Jurkat, Clone E6-1 (cell line): Measurements from ENCODE around the gene TOP2A. TPM values are rescaled to one million over a fixed set of nuclear protein-coding genes. Genes with fewer than 3 reads are reported as not detected.
A peak's percentile ranks its signal among the peaks of the same experiment; 100 is the strongest.

Source experiments
- DNase-seq: peaks from one replicate; pipeline ENCODE4 v3.0.0-alpha.2; 2011; ENCODE audit warnings: low read depth, low spot score
- H3K4me3 ChIP-seq: 2 replicates; pipeline ENCODE4 v1.5.1; 2011; ENCODE audit warnings: mild to moderate bottlenecking, low read length, control low read depth, moderate library complexity
- polyA plus RNA-seq: library from polyadenylated mRNA; unstranded; fragments of >200 nt; gene quantifications from one replicate; pipeline ENCODE4 v1.2.1, GENCODE V29; 2012; ENCODE audit warnings: missing spikeins; ENCODE audit not compliant: insufficient read length, insufficient read depth

Gene TOP2A
- polyA plus RNA-seq, result 231 TPM

DNA sequence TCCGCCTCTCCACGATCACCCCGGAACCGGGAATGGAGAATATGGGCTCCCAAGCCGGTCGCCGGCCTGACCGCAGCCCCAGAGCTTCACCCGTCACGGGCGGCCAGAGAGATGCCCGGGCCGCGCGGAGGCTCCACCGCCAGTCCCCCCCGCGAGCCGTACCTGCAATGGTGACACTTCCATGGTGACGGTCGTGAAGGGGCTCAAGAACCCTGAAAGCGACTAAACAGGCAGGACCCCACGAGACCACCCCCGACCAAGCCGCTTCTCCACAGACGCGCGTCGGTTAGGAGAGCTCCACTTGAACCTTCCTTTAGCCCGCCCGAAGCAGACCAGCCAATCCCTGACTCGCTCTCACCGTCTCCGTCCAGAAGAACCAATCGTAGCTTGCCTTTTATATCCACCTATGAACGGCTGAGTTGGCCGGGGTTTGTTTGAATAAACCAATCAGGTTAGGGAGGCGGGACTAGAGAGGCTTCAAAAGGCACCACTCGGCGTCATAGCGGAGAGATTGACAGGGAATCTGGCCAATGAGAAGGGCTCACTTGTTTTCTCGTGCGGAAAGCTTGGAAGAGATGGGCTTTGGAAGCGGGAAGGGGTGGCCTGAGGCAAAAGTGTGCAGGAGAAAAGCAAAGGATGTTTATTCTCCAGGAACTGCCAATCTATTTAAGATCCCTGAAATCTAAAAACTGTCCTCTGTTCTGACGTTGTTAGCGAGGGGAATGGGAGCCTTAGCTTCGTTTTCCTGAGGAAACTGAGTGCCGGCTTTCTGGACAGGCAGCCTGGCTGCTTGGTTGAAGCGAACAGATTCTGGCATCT lies at the start of gene TOP2A:
TOP2A (minus strand) TSS at position 288 of the 819 bp plus-strand sequence; CDS start at position 183, 105 bp downstream.
- peak within 1 kb of the TSS; percentile 97 for H3K4me3 ChIP-seq
- peak; percentile 100 for DNase-seq

GRCh38 chr17:40467281-40467867 lies 49.7 kb upstream of the TOP2A start:
- no peak for DNase-seq
- no peak overlapping the region for H3K4me3 ChIP-seq

GRCh38 chr17:40466298-40466971 lies 48.7 kb upstream of the TOP2A start:
- no peak for DNase-seq
- no peak overlapping the region for H3K4me3 ChIP-seq

DNA sequence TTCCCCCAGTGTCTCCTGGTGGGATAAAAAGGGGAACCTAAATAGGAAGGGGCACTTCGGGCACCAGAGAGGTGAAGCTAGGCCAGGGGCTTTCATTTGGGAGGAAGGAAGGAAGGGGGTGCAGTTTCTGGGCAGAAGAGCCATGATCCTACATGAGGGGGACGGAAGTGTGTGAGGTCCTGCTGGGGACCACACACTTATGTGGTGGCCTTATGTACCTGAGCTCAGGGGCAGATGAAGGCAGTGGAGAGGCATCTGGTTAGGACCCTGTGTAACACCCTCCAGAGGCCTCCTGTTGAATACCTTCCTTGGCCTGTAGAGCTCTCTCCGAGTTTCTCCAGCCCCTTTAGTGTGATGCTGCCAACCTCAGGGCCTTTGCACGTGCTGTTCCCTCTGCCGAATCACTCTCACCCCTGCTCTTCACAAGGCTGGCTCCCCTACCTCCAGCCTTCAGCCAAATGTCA lies 46.7 kb upstream of the TOP2A start:
- no peak for DNase-seq
- no peak overlapping the region for H3K4me3 ChIP-seq

DNA sequence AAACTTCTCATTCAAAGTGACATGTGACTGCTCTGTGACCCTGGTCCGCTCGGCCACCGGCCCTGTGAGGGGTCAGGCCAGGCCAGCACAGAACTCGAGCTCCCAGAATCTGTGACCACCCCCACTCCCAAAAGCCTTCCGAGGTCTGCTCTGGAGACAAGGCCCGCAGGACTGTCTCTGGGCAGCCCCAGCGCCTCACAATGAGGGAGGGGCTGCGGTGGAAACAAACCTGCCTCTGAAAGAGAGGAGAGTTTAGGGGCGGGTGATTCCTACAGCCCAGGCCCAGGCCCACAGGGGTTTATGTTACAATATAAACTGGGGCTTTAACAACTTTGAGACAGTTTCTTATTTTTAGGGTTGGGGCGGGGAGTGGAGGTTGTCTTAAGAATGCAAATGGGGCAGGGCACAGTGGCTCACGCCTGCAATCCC lies 45.4 kb upstream of the TOP2A start:
- no peak for DNase-seq
- no peak overlapping the region for H3K4me3 ChIP-seq

GRCh38 chr17:40462343-40463121 lies 44.8 kb upstream of the TOP2A start:
- no peak overlapping the region for H3K4me3 ChIP-seq
- DNase-seq, result no peak

- no peak overlapping the region for H3K4me3 ChIP-seq
These were observed 44.1 kb upstream of the TOP2A start for GRCh38 chr17:40461732-40462342.

DNA sequence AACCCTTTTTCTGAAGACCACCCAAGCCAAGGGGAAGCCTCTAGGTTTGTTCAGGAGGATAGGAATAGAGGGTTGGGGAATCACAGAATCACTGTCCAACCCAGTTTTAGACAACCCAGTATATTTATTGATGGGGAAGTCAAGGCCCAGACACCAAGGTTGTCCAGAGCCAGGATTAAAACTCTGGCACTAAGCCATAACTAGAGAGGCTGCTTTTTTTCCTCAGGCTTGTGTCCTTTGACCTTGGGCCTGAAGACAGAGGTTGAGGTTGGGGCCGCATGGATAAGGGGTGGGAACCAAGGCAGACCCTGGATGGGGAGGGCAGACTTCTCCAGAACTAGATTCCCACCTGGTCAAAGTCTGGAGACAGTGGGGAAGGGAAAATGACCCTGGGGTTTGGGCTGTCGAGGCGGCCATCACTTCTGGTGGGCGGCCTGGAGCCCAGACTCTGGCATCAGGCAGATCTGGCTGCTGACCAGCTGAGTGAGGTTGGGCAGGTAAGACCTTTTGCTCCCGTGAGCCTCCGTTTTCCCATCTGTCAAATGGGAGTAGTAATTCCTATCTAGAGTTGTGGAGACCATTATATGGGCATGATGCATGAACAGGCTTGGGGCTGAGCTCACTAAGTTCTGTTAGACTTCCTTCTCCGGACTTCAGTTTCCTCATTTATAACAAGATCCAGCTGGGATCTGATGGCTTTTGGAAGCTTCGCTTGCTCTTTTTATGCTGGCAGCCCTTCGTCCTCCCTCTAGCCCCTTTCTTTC lies 43.5 kb upstream of the TOP2A start:
- no peak overlapping the region for H3K4me3 ChIP-seq
- no peak for DNase-seq

More at GRCh38 chr17:40461732-40462342, 44.1 kb upstream of the TOP2A start:
- no peak for DNase-seq

GRCh38 chr17:40460604-40460967 lies 42.9 kb upstream of the TOP2A start:
- H3K4me3 ChIP-seq, result no peak overlapping the region
- DNase-seq, result no peak

- DNase-seq, result no peak
- H3K4me3 ChIP-seq, result no peak overlapping the region
These were observed 42.2 kb upstream of the TOP2A start for GRCh38 chr17:40459636-40460603.

GRCh38 chr17:40458851-40459482 lies 41.3 kb upstream of the TOP2A start:
- H3K4me3 ChIP-seq, result no peak overlapping the region
- no peak for DNase-seq

- no peak overlapping the region for H3K4me3 ChIP-seq
- no peak for DNase-seq
These were observed 40.5 kb upstream of the TOP2A start for GRCh38 chr17:40457964-40458791.

DNA sequence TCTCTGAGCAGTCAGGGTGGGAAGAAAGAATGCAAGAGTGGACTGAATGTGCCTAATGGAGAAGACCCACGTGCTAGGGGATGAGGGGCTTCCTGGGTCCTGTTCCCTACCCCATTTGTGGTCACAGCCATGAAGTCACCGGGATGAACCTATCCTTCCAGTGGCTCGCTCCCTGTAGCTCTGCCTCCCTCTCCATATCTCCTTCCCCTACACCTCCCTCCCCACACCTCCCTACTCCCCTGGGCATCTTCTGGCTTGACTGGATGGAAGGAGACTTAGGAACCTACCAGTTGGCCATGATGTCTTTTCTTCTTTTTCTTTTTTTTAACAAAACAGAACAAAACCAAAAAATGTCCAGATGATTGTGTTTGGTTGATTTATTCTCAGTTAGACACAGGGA lies 39.7 kb upstream of the TOP2A start:
- no peak overlapping the region for H3K4me3 ChIP-seq
- DNase-seq, result no peak

DNA sequence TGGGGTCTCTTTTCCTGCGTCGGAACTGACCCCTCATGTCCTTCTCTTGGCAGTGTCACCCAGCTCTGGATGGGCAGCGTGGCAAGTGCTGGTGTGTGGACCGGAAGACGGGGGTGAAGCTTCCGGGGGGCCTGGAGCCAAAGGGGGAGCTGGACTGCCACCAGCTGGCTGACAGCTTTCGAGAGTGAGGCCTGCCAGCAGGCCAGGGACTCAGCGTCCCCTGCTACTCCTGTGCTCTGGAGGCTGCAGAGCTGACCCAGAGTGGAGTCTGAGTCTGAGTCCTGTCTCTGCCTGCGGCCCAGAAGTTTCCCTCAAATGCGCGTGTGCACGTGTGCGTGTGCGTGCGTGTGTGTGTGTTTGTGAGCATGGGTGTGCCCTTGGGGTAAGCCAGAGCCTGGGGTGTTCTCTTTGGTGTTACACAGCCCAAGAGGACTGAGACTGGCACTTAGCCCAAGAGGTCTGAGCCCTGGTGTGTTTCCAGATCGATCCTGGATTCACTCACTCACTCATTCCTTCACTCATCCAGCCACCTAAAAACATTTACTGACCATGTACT lies 38.8 kb upstream of the TOP2A start:
- no peak overlapping the region for H3K4me3 ChIP-seq
- DNase-seq, result no peak

DNA sequence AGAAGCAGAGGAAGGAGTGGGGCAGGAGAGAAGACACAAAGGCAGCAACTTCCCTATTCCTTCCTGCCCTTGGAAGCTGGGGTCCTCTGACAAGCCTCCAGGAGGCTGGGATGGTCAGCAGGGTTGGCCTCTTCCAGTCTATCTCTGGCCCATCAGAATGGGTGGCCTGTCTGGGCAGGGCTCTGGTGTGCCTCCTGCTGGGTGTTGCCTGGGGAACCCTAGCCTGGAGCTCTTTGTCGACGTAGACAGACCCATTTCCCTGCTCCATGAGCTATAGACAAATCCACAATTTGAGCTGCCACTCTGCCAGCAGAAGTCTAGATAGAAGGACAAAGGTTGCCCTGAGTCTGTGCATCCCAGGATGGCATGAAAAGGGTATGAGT lies 36.9 kb upstream of the TOP2A start:
- DNase-seq, result no peak
- no peak overlapping the region for H3K4me3 ChIP-seq
